ENCODE measurements around the gene DCHS2. TPM values are rescaled to one million over a fixed set of nuclear protein-coding genes. Genes with fewer than 3 reads are reported as not detected.

The DCHS2 gene
- total RNA-seq, 6 experiments from 2014 or later = not detected

DNA sequence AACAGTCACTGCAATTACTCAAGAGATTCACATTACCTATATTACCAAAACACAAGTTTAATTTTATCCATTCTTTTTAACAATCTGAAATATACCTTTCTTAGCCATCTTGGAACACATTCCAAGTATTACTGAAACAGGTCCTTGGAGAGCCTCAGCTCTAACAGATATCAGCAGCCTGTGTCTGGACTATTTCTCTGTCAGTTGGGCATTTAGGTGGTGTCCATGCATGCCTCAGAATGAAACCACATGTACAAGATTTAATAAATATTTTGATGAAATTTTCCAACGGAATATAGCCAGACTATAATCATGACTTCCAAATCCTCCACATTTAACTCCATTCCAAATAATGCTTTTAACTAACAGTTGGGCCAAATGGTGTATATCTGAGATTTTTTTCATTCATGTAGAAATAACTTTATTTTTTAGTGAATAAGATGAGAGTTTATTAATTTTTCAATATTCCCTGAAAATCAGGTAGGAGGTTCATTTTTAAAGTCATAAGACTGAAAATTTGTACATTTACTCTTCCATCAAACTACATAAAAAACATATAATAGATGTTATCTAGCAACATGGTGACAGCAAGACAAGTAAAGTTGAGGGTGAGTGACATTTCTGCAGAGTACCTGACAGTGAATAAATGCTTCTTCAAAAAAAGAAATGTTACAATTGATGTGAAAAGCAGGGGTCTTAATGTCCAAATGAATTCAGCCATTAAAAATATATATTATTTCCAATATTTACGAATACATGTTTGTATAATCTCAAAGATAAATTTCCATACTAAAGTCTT lies 174.2 kb downstream of the DCHS2 start:
- Mint-ChIP-seq H3K4me3 (no peak overlapping the region), H3K27me3 (ENCODE audit: insufficient read depth) (no peaks in the 10 kb centered on the region), H3K36me3 (ENCODE audit: low read depth) (no peaks in the 10 kb centered on the region), H3K9me3 (peaks cover 11% of the 10 kb centered on the region; the same call in 1 of the 2 replicates), H3K4me1 (ENCODE audit: low read depth) (no peaks in the 10 kb centered on the region), H3K27ac (no peak overlapping the region)
- no peak for DNase-seq
- TF ChIP-seq, protein P1, sequence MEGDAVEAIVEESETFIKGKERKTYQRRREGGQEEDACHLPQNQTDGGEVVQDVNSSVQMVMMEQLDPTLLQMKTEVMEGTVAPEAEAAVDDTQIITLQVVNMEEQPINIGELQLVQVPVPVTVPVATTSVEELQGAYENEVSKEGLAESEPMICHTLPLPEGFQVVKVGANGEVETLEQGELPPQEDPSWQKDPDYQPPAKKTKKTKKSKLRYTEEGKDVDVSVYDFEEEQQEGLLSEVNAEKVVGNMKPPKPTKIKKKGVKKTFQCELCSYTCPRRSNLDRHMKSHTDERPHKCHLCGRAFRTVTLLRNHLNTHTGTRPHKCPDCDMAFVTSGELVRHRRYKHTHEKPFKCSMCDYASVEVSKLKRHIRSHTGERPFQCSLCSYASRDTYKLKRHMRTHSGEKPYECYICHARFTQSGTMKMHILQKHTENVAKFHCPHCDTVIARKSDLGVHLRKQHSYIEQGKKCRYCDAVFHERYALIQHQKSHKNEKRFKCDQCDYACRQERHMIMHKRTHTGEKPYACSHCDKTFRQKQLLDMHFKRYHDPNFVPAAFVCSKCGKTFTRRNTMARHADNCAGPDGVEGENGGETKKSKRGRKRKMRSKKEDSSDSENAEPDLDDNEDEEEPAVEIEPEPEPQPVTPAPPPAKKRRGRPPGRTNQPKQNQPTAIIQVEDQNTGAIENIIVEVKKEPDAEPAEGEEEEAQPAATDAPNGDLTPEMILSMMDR (IDR thresholded peaks at IDR 0.05) = no peak

DNA sequence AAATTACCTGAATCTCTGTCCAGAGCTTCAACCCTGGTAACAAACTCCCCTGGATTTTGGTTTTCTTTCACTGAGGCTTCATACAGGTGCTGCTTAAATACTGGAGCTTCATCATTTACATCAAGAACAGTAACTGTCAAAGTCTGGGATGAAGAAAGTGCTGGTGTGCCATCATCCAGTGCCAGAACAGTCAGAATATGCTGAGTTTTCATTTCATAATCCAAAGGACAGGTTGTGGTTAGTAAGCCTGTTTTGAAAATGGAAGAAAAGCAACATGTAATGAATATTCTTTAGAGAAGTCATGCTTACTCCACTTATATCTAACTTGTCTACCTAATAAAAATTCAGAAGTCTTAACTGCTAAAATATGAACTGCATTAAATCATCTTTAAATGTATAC lies 175.9 kb downstream of the DCHS2 start:
- TF ChIP-seq, protein P1 (IDR thresholded peaks at IDR 0.05) = no peak
- Mint-ChIP-seq H3K27me3 (ENCODE audit: insufficient read depth) (no peaks in the 10 kb centered on the region), H3K4me3 (no peak overlapping the region), H3K4me1 (ENCODE audit: low read depth) (no peaks in the 10 kb centered on the region), H3K36me3 (ENCODE audit: low read depth) (no peaks in the 10 kb centered on the region), H3K9me3 (peaks cover 13% of the 10 kb centered on the region), H3K27ac (no peak overlapping the region)
- no peak for DNase-seq

DNA sequence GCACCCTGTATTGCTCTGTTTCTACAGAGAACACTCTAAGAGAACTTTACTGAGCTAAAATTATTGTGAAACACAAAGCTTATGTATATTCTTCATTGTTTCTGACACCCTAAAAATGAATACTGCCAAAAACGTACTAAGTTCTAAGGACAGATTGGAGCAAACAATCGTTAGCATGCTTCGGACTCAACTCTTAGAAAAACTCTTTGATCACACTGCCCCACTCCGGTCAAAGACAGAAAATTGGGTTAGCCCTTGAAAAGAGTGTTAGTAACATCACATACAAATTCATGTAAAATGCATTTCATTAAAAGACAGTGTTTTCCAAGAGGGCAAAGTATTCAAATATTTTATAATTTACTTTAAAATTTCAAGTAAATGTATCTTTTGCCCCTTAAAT lies 177.4 kb downstream of the DCHS2 start:
- H3K36me3 Mint-ChIP-seq (ENCODE audit: low read depth) = no peaks in the 10 kb centered on the region
- peak; percentile 15 for DNase-seq

DNA sequence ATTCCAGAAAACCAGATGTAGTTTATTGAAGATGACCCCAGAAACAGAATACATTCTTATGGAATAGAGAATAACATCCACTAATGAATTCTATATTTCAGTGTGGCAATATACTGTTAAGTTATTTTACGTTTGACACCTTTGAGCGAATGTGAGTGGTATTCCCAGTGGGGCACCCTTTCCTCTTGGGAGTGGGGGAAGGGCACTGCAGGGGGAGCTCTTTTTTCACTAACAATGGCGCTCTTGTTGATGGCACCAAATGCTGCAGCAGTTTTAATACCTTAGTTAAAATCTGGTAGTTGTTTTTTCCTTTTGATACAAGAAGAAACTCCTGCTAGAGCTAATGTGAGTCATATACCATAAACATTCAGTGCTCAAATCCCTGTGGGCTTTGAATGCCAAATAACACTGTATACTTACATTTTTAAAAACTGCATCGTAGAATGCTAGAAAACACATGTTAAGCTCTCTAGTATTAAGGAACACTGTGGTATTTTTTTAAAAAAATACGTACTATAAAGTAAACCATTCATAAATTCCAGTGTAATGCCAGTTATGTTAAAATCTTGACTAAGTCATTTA lies 178.5 kb downstream of the DCHS2 start:
- TF ChIP-seq, protein P1 (IDR thresholded peaks at IDR 0.05) = no peak
- H3K4me3 Mint-ChIP-seq = no peak overlapping the region
- H3K4me1 Mint-ChIP-seq (ENCODE audit: low read depth) = no peaks in the 10 kb centered on the region
- no peak overlapping the region for H3K27ac Mint-ChIP-seq
- peaks cover 23% of the 10 kb centered on the region for H3K9me3 Mint-ChIP-seq
- H3K27me3 Mint-ChIP-seq (ENCODE audit: insufficient read depth) = no peaks in the 10 kb centered on the region
- no peaks in the 10 kb centered on the region for H3K36me3 Mint-ChIP-seq (ENCODE audit: low read depth)
- no peak for DNase-seq

More for the DNA sequence above, 177.4 kb downstream of the DCHS2 start:
- no peaks in the 10 kb centered on the region for H3K27me3 Mint-ChIP-seq (ENCODE audit: insufficient read depth)
- no peaks in the 10 kb centered on the region for H3K4me1 Mint-ChIP-seq (ENCODE audit: low read depth)
- H3K27ac Mint-ChIP-seq = no peak overlapping the region
- no peak overlapping the region for H3K4me3 Mint-ChIP-seq
- peaks cover 18% of the 10 kb centered on the region for H3K9me3 Mint-ChIP-seq
- TF ChIP-seq, protein P1 (IDR thresholded peaks at IDR 0.05) = peak; percentile 46; the same call in 1 of the 2 replicates

DNA sequence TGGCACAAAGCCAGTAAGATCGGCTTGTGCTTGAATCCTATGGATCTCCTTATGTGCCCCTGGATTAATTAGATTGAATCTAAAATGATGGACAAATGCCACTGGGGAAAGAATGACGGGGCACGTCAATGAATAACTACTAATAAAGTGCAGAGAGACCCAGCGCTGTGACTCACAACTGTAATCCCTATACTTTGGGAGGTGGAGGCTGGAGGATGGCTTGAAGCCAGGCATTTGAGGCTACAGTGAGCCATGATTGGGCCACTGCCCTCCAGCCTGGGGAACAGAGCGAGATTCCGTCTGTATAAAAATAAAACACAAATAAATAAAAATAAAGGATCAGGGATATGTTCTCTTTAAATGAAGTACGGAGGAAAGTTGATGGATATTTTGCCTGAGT lies 179.4 kb downstream of the DCHS2 start:
- Mint-ChIP-seq H3K4me3 (no peak overlapping the region), H3K4me1 (ENCODE audit: low read depth) (no peaks in the 10 kb centered on the region), H3K27ac (no peak overlapping the region), H3K27me3 (ENCODE audit: insufficient read depth) (no peaks in the 10 kb centered on the region), H3K9me3 (peaks cover 30% of the 10 kb centered on the region), H3K36me3 (ENCODE audit: low read depth) (no peaks in the 10 kb centered on the region)
- DNase-seq = no peak
- TF ChIP-seq, protein P1 (IDR thresholded peaks at IDR 0.05) = no peak
